ENCODE data around the gene MED4. TPM values are rescaled to one million over a fixed set of nuclear protein-coding genes. Genes with fewer than 3 reads are reported as not detected.

MED4 gene
- total and polyA plus RNA-seq, 2 donors (not counting 1 experiment from before 2014, with no cell fraction given): 15.4 to 50.1 TPM

- DNase-seq (no peak), ATAC-seq (ENCODE audit: low read depth) (no peak)
- Histone ChIP-seq H2AFZ (ENCODE audit: insufficient read depth, low read depth, low read length, poor library complexity, severe bottlenecking) (no peak overlapping the region), H3K4me3 (ENCODE audit: control extremely low read depth in 1 of 5, extremely low read depth in 1 of 5, insufficient read depth in 1 of 5, low read depth in 2 of 5, low read length in 4 of 5) (no peak overlapping the region), H3K9ac (ENCODE audit: low read length) (no peak overlapping the region), H3K79me2 (ENCODE audit: control insufficient read depth, insufficient read depth, low read length) (no peaks in the 10 kb centered on the region), H3K9me3 (ENCODE audit: control extremely low read depth in 1 of 3, control insufficient read depth in 2 of 3, insufficient read depth in 1 of 3, low read length in 2 of 3) (no peaks in the 10 kb centered on the region), H3K27me3 (replicated peaks in 1 of 4; ENCODE audit: control extremely low read depth in 1 of 4, control insufficient read depth in 3 of 4, insufficient read depth in 4 of 4, low read length in 3 of 4) (peaks cover 0 to 7% (median 3%) of the 10 kb centered on the region in 4 experiments), H3K36me3 (replicated peaks in 1 of 2; ENCODE audit: control extremely low read depth in 1 of 2, control insufficient read depth in 1 of 2, extremely low read depth in 1 of 2, insufficient read depth in 2 of 2, low read length in 1 of 2) (no peaks in the 10 kb centered on the region), H4K20me1 (ENCODE audit: control insufficient read depth, insufficient read depth, low read length, poor library complexity, severe bottlenecking) (no peaks in the 10 kb centered on the region), H3K4me1 (ENCODE audit: control insufficient read depth in 2 of 2, insufficient read depth in 2 of 2, low read length in 2 of 2) (no peaks in the 10 kb centered on the region), H3K27ac (ENCODE audit: low read length in 2 of 2) (no peak overlapping the region), H3K4me2 (replicated peaks; ENCODE audit: low read depth, low read length, poor library complexity, severe bottlenecking) (no peak overlapping the region)
- POLR2A ChIA-PET: no interaction called here
- CTCF ChIA-PET: interaction anchor here (1.4 kb wide), 1 partner anchor 13 kb away, joined by 4 read pairs; no protein-coding TSS in a partner anchor
- intact Hi-C loops (cut with micrococcal nuclease): no loop called here
- Mint-ChIP-seq H3K27ac (no peak overlapping the region), H3K27me3 (peaks cover 42% of the 10 kb centered on the region), H3K4me3 (no peak overlapping the region), H3K9me3 (ENCODE audit: insufficient read depth) (no peaks in the 10 kb centered on the region), H3K4me1 (no peaks in the 10 kb centered on the region)
- WGBS (ENCODE audit: insufficient coverage): 100% methylated on average over 1 of the region's 1 CpG
- TF ChIP-seq, protein P1, sequence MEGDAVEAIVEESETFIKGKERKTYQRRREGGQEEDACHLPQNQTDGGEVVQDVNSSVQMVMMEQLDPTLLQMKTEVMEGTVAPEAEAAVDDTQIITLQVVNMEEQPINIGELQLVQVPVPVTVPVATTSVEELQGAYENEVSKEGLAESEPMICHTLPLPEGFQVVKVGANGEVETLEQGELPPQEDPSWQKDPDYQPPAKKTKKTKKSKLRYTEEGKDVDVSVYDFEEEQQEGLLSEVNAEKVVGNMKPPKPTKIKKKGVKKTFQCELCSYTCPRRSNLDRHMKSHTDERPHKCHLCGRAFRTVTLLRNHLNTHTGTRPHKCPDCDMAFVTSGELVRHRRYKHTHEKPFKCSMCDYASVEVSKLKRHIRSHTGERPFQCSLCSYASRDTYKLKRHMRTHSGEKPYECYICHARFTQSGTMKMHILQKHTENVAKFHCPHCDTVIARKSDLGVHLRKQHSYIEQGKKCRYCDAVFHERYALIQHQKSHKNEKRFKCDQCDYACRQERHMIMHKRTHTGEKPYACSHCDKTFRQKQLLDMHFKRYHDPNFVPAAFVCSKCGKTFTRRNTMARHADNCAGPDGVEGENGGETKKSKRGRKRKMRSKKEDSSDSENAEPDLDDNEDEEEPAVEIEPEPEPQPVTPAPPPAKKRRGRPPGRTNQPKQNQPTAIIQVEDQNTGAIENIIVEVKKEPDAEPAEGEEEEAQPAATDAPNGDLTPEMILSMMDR (IDR thresholded peaks at IDR 0.05): no peak
- TF ChIP-seq EZH2 (IDR thresholded peaks at IDR 0.05; ENCODE audit: borderline replicate concordance, insufficient read depth, low read depth, low read length, poor library complexity, severe bottlenecking): no peak
These were observed 18.8 kb upstream of the MED4 start for GRCh38 chr13:48113756-48114130.

GRCh38 chr13:48112896-48113755, 18.2 kb upstream of the MED4 start:
- Histone ChIP-seq H3K27me3 (replicated peaks in 1 of 4; ENCODE audit: control extremely low read depth in 1 of 4, control insufficient read depth in 3 of 4, insufficient read depth in 4 of 4, low read length in 3 of 4) (peaks cover 0 to 7% (median 3%) of the 10 kb centered on the region in 4 experiments), H3K79me2 (ENCODE audit: control insufficient read depth, insufficient read depth, low read length) (no peaks in the 10 kb centered on the region), H3K9ac (ENCODE audit: low read length) (no peak overlapping the region), H3K27ac (ENCODE audit: low read length in 2 of 2) (no peak overlapping the region), H3K4me1 (ENCODE audit: control insufficient read depth in 2 of 2, insufficient read depth in 2 of 2, low read length in 2 of 2) (no peaks in the 10 kb centered on the region), H2AFZ (ENCODE audit: insufficient read depth, low read depth, low read length, poor library complexity, severe bottlenecking) (no peak overlapping the region), H3K36me3 (replicated peaks in 1 of 2; ENCODE audit: control extremely low read depth in 1 of 2, control insufficient read depth in 1 of 2, extremely low read depth in 1 of 2, insufficient read depth in 2 of 2, low read length in 1 of 2) (no peaks in the 10 kb centered on the region), H4K20me1 (ENCODE audit: control insufficient read depth, insufficient read depth, low read length, poor library complexity, severe bottlenecking) (no peaks in the 10 kb centered on the region), H3K9me3 (ENCODE audit: control extremely low read depth in 1 of 3, control insufficient read depth in 2 of 3, insufficient read depth in 1 of 3, low read length in 2 of 3) (no peaks in the 10 kb centered on the region), H3K4me2 (replicated peaks; ENCODE audit: low read depth, low read length, poor library complexity, severe bottlenecking) (no peak overlapping the region), H3K4me3 (ENCODE audit: control extremely low read depth in 1 of 5, extremely low read depth in 1 of 5, insufficient read depth in 1 of 5, low read depth in 2 of 5, low read length in 4 of 5) (no peak overlapping the region)
- H3K4me1 Mint-ChIP-seq: no peaks in the 10 kb centered on the region
- H3K27me3 Mint-ChIP-seq: peaks cover 45% of the 10 kb centered on the region
- no peaks in the 10 kb centered on the region for H3K9me3 Mint-ChIP-seq (ENCODE audit: insufficient read depth)
- H3K4me3 Mint-ChIP-seq: no peak overlapping the region
- no peak for TF ChIP-seq EZH2 (IDR thresholded peaks at IDR 0.05; ENCODE audit: borderline replicate concordance, insufficient read depth, low read depth, low read length, poor library complexity, severe bottlenecking)
- TF ChIP-seq, protein P1 (IDR thresholded peaks at IDR 0.05): no peak
- no peak overlapping the region for H3K27ac Mint-ChIP-seq
- ChIA-PET CTCF (interaction anchor here (1.4 kb wide), 1 partner anchor 13 kb away, joined by 4 read pairs; no protein-coding TSS in a partner anchor), POLR2A (no interaction called here)
- intact Hi-C loops (cut with micrococcal nuclease): no loop called here
- no CpG with 5 or more reads among the region's 5 CpGs for WGBS (ENCODE audit: insufficient coverage)
- DNase-seq (no peak), ATAC-seq (ENCODE audit: low read depth) (no peak)
